Neural crest cell (in vitro differentiated cells): ENCODE data around the gene ENTPD1. TPM values are rescaled to one million over a fixed set of nuclear protein-coding genes. Genes with fewer than 3 reads are reported as not detected.

Experiments used
- DNase-seq: peaks from one replicate; pipeline ENCODE4 v3.0.0; 2021; ENCODE audit warnings: low read depth, mixed read lengths, low spot score
- H3K27ac Mint-ChIP-seq: one replicate; pipeline ENCODE4 v1.8.0; 2021; ENCODE audit warnings: mild to moderate bottlenecking, mixed read lengths; ENCODE audit not compliant: unreplicated experiment
- H3K27me3 Mint-ChIP-seq: 2 replicates; pipeline ENCODE4 v1.8.0; 2021; ENCODE audit warnings: low read depth, mild to moderate bottlenecking, mixed read lengths
- H3K36me3 Mint-ChIP-seq: 2 replicates; pipeline ENCODE4 v1.8.0; 2021; ENCODE audit warnings: low read depth, mild to moderate bottlenecking, mixed read lengths
- H3K4me1 Mint-ChIP-seq: 2 replicates; pipeline ENCODE4 v1.8.0; 2021; ENCODE audit warnings: mixed read lengths
- H3K4me3 Mint-ChIP-seq: one replicate; pipeline ENCODE4 v1.8.0; 2021; ENCODE audit warnings: mild to moderate bottlenecking, mixed read lengths
- H3K9me3 Mint-ChIP-seq: 2 replicates; pipeline ENCODE4 v1.8.0; 2021; ENCODE audit warnings: mixed read lengths
- long read RNA-seq: library from polyadenylated mRNA; unstranded; transcript quantifications from one replicate; pipeline ENCODE4 v2.0.0, GENCODE V29; 2020
- total RNA-seq: library from RNA; stranded (reverse); gene quantifications from 2 replicates; pipeline ENCODE4 v1.2.1, GENCODE V29; 2021
- TF ChIP-seq, protein P1 (sequence below): fragments of 200-600 bp; sonication (generic); conservative IDR thresholded peaks from 2 replicates; pipeline ENCODE4 v1.5.0; 2021; ENCODE audit warnings: antibody characterized with exemption, mild to moderate bottlenecking

Gene ENTPD1, protein sequence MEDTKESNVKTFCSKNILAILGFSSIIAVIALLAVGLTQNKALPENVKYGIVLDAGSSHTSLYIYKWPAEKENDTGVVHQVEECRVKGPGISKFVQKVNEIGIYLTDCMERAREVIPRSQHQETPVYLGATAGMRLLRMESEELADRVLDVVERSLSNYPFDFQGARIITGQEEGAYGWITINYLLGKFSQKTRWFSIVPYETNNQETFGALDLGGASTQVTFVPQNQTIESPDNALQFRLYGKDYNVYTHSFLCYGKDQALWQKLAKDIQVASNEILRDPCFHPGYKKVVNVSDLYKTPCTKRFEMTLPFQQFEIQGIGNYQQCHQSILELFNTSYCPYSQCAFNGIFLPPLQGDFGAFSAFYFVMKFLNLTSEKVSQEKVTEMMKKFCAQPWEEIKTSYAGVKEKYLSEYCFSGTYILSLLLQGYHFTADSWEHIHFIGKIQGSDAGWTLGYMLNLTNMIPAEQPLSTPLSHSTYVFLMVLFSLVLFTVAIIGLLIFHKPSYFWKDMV
- total RNA-seq = 0.27 and 0.37 TPM in 2 replicates
- long read RNA-seq, partial matches to known transcripts = 0 of 3 reads
- long read RNA-seq, other reads (novel, unspliced or antisense) = 1 of 3 reads

DNA sequence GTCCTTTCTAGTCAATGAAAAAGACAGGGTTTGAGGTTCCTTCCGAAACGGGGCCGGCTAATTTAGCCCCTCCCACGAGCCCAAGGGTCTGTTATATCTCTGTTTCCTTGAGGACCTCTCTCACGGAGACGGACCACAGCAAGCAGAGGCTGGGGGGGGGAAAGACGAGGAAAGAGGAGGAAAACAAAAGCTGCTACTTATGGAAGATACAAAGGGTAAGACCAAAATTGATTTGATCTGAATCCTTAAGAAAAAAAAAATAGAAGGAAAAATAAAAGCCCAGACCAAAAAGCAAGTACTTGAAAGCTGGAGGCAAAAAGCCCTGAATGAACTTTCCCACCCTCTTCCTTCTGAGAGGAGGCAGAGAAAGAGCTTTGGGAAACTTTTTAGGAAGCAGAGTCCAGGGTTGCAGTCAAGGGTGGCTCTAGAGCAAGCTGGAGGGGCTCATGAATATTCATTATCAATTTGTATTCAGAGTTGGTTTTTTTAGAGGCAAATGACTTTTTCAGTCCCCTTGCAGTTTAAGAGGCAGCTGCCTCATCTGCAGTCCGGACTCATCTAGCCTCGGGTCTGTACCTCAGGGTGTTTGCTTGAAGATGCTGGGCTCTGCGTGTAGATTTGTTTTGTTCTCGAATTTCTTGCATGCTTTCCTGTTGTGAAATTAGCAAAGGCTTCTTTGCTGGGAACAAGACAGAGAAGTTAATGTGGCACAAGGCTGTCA is at the start of gene ENTPD1:
Gene ENTPD1, plus strand, starts transcription at position 123 of the 721 bp plus-strand sequence. Its CDS starts 77 bp downstream, at position 200.
- H3K36me3 Mint-ChIP-seq = no peaks in the 10 kb centered on the region
- H3K9me3 Mint-ChIP-seq = peaks cover 5% of the 10 kb centered on the region
- H3K27ac Mint-ChIP-seq = peak within 1 kb of the TSS; percentile 44
- peak within 1 kb of the TSS; percentile 83 for H3K4me3 Mint-ChIP-seq
- TF ChIP-seq, protein P1, sequence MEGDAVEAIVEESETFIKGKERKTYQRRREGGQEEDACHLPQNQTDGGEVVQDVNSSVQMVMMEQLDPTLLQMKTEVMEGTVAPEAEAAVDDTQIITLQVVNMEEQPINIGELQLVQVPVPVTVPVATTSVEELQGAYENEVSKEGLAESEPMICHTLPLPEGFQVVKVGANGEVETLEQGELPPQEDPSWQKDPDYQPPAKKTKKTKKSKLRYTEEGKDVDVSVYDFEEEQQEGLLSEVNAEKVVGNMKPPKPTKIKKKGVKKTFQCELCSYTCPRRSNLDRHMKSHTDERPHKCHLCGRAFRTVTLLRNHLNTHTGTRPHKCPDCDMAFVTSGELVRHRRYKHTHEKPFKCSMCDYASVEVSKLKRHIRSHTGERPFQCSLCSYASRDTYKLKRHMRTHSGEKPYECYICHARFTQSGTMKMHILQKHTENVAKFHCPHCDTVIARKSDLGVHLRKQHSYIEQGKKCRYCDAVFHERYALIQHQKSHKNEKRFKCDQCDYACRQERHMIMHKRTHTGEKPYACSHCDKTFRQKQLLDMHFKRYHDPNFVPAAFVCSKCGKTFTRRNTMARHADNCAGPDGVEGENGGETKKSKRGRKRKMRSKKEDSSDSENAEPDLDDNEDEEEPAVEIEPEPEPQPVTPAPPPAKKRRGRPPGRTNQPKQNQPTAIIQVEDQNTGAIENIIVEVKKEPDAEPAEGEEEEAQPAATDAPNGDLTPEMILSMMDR = no peak
- no peaks in the 10 kb centered on the region for H3K27me3 Mint-ChIP-seq
- DNase-seq = no peak
- peaks cover 21% of the 10 kb centered on the region for H3K4me1 Mint-ChIP-seq

DNA sequence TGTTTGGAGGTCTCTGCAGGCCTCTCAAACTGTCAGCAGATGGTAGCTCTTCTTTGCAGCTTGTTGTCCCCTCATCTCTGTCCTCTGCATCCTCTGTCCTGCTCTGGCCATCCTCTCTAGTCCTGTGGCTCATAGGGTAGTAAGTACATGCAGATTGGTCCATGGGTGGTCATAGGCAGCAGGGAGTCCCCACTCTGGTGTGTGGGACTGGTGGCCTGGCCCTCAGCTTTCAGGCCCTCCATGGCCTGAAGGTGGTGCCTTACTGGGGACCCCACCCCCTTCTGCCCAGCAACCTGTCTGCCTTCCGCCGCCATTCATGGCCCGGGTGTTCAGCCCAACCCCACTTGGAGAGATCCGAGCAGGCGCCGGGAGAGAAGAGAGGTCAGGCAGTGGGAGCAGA is 49.4 kb upstream of the ENTPD1 start:
- DNase-seq = no peak
- no peaks in the 10 kb centered on the region for H3K4me1 Mint-ChIP-seq
- H3K4me3 Mint-ChIP-seq = no peak overlapping the region
- TF ChIP-seq, protein P1 = no peak
- peaks cover 2% of the 10 kb centered on the region for H3K9me3 Mint-ChIP-seq
- H3K36me3 Mint-ChIP-seq = no peaks in the 10 kb centered on the region
- no peak overlapping the region for H3K27ac Mint-ChIP-seq
- no peaks in the 10 kb centered on the region for H3K27me3 Mint-ChIP-seq

DNA sequence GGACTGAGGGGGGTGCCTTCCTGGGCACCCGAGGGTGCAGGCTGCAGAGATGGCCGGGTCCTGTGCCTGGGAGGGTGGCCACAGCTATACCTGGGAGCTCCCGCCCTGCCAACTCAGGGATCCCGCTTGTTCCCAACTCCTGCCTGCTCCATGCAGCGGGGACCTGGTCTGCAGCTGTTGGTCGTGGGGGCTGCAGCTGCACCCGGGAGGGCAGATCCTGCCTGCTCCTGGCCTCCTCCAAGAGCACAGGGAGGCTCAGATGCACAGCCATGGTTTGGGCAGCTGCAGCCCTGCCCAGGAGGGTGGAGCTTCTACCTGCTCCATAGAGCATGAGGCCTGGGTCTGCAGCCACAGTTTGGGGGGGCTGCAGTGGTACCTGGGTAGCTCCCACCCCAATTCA is 49.0 kb upstream of the ENTPD1 start:
- Mint-ChIP-seq H3K27ac (no peak overlapping the region), H3K9me3 (peaks cover 2% of the 10 kb centered on the region), H3K4me1 (no peaks in the 10 kb centered on the region), H3K36me3 (no peaks in the 10 kb centered on the region), H3K4me3 (no peak overlapping the region), H3K27me3 (no peaks in the 10 kb centered on the region)
- no peak for DNase-seq
- TF ChIP-seq, protein P1 = no peak

DNA sequence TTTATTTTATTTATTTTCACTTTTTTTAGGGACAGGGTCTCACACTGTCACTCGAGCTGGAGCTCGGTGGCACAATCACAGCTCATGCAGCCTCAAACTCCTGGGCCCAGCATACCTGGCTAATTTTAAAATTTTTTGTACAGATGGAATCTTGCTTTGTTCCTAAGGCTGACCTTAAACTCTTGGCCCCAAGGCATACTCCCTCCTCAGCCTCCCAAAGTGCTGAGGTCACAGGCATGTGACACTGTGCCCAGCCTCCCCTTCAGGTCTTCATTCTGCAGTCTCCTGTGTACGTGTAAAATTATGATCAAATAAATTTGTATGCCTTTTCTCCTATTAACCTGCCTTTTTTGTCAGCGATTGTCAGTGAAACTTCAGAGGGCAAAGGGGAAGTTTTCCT is 44.5 kb upstream of the ENTPD1 start:
- Mint-ChIP-seq H3K9me3 (no peaks in the 10 kb centered on the region), H3K36me3 (no peaks in the 10 kb centered on the region), H3K27ac (peak overlapping the region; percentile 24), H3K4me1 (no peaks in the 10 kb centered on the region), H3K4me3 (no peak overlapping the region), H3K27me3 (no peaks in the 10 kb centered on the region)
- DNase-seq = no peak
- TF ChIP-seq, protein P1 = no peak

DNA sequence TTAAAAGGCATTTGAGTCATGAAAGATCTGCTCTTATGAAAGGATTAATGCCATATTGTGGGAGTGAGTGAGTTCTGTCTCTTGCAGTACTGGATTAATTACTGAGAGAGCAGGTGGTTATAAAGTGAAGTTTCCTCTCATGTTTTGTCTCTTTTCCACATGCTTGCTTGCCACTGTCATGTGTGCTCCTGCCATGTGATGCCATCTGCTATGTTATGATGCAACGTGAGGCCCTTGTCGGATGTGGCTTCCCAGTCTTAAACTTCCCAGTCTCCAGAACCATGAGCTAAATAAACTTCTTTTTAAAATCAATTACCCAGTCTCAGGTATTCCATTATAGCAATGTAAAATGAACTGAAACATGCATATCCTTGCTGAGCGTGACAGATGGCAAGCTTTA is 39.5 kb upstream of the ENTPD1 start:
- no peak overlapping the region for H3K27ac Mint-ChIP-seq
- no peaks in the 10 kb centered on the region for H3K36me3 Mint-ChIP-seq
- no peak for DNase-seq
- TF ChIP-seq, protein P1 = no peak
- H3K4me1 Mint-ChIP-seq = no peaks in the 10 kb centered on the region
- H3K4me3 Mint-ChIP-seq = no peak overlapping the region
- H3K9me3 Mint-ChIP-seq = no peaks in the 10 kb centered on the region
- H3K27me3 Mint-ChIP-seq = no peaks in the 10 kb centered on the region
